Upper lobe of left lung (tissue), 6 donors: ENCODE measurements around the gene GPR89B. TPM values are rescaled to one million over a fixed set of nuclear protein-coding genes. Genes with fewer than 3 reads are reported as not detected.

Source experiments
- ATAC-seq, 2 donors: fragments of 200-7000 bp; cut with Tn5 transposase; one replicate each; pipeline ENCODE4 v1.9.1; 2022; ENCODE audit warnings: mild to moderate bottlenecking in 2 of 2, moderate library complexity in 2 of 2; ENCODE audit not compliant: low FRiP score in 2 of 2
- DNase-seq, 2 donors: peaks; one replicate each; pipeline ENCODE4 v3.0.0-alpha.2; 2019 to 2020
- H3K27ac ChIP-seq, 4 donors: fragments of 200-600 bp; sonication (generic); one replicate each; pipeline ENCODE4 v1.5.1; 2016 to 2019
- H3K27me3 ChIP-seq, 4 donors: fragments of 200-600 bp; sonication (generic); one replicate each; pipeline ENCODE4 v1.5.1; 2017 to 2019
- H3K36me3 ChIP-seq, 4 donors: fragments of 200-600 bp; sonication (generic); one replicate each; pipeline ENCODE4 v1.5.1; 2016 to 2019
- H3K4me1 ChIP-seq, 4 donors: fragments of 200-600 bp; sonication (generic); one replicate each; pipeline ENCODE4 v1.5.1; 2018 to 2019
- H3K4me3 ChIP-seq, 4 donors: fragments of 200-600 bp; sonication (generic); one replicate each; pipeline ENCODE4 v1.5.1; 2017 to 2019; ENCODE audit warnings: mild to moderate bottlenecking in 2 of 4, moderate library complexity in 1 of 4
- H3K9me3 ChIP-seq, 4 donors: fragments of 200-600 bp; sonication (generic); one replicate each; pipeline ENCODE4 v1.5.1; 2018 to 2019
- CTCF ChIP-seq, 6 experiments: fragments of 450-650 bp in 4 of 6; fragments of 200-600 bp in 2 of 6; sonication (generic) in 2 of 6; IDR thresholded peaks; one replicate each; pipeline ENCODE4 v1.5.1; 2016 to 2019; ENCODE audit warnings: antibody characterized with exemption in 6 of 6
- EP300 ChIP-seq, 4 donors: sonication (generic); formaldehyde crosslinking; IDR thresholded peaks; one replicate each; pipeline ENCODE4 v1.5.1; 2017; ENCODE audit warnings: antibody characterized with exemption in 4 of 4, control low read depth in 2 of 4
- POLR2A ChIP-seq, 4 donors: fragments of 450-650 bp; IDR thresholded peaks; one replicate each; pipeline ENCODE4 v1.5.1; 2016 to 2017; ENCODE audit warnings: antibody characterized with exemption in 4 of 4, mild to moderate bottlenecking in 2 of 4
- POLR2AphosphoS5 ChIP-seq, 2 donors: sonication (generic); formaldehyde crosslinking; IDR thresholded peaks; one replicate each; pipeline ENCODE4 v1.5.1; 2017; ENCODE audit warnings: antibody characterized with exemption in 2 of 2
- WGBS, 2 donors: methylation state at CpG; one replicate each; pipeline ENCODE4 v1.1.5; 2017 to 2018; 5-methylcytosine and 5-hydroxymethylcytosine counted together
- total RNA-seq, 6 donors: library from RNA; depleted of rRNA in 4 of 6; stranded (reverse); fragments of >200 nt in 4 of 6; gene quantifications; one replicate each; pipeline versions ENCODE4 v1.1.0 to v1.2.1, GENCODE V29; 2016 to 2021
- donor health status: DM: no; HTN: no; CAD: no; lungs with moderate emphysema.
- donor health status: DM: no; HTN: yes; CAD: no; lungs with severe emphysema.

GPR89B gene
- total RNA-seq, 6 donors from 2014 or later, result 10.5 to 43.0 (median 20.3) TPM

- ATAC-seq (no peak), DNase-seq (no peak)
- TF ChIP-seq CTCF (IDR thresholded peaks at IDR 0.05) (no peak), EP300 (IDR thresholded peaks at IDR 0.05) (no peak), POLR2AphosphoS5 (IDR thresholded peaks at IDR 0.05) (no peak), POLR2A (IDR thresholded peaks at IDR 0.05) (no peak)
- Histone ChIP-seq H3K4me3 (no peak overlapping the region), H3K27me3 (no peaks in the 10 kb centered on the region), H3K27ac (no peak overlapping the region), H3K9me3 (no peaks in the 10 kb centered on the region), H3K36me3 (no peaks in the 10 kb centered on the region), H3K4me1 (peaks cover 0 to 8% (median 6%) of the 10 kb centered on the region in 4 donors)
- 84% methylated on average over 5 of the region's 5 CpGs for WGBS, 2 donors
These were observed 37.1 kb upstream of the GPR89B start for GRCh38 chr1:147891088-147891487.

GRCh38 chr1:147892216-147892615 lies 36.0 kb upstream of the GPR89B start:
- 67% methylated on average over 5 of the region's 5 CpGs for WGBS, 2 donors
- no peak overlapping the region for H3K4me3 ChIP-seq

GRCh38 chr1:147892731-147893214 lies 35.4 kb upstream of the GPR89B start:
- no peak for DNase-seq
- no peak overlapping the region for H3K4me3 ChIP-seq
- H3K9me3 ChIP-seq, result no peaks in the 10 kb centered on the region
- peaks cover 0 to 8% (median 6%) of the 10 kb centered on the region in 4 donors for H3K4me1 ChIP-seq
- H3K27me3 ChIP-seq, result no peaks in the 10 kb centered on the region
- no peaks in the 10 kb centered on the region for H3K36me3 ChIP-seq
- no peak overlapping the region for H3K27ac ChIP-seq
- TF ChIP-seq CTCF (IDR thresholded peaks at IDR 0.05) (peak; percentile 85 to 93 (median 90)), POLR2A (IDR thresholded peaks at IDR 0.05) (no peak)
- WGBS, 2 donors, result 0 to 4% methylated on average over 1 of the region's 1 CpG
- peak in 1 of 2 donors; percentile 78 for ATAC-seq

More at GRCh38 chr1:147892216-147892615, 36.0 kb upstream of the GPR89B start:
- no peak for TF ChIP-seq POLR2AphosphoS5 (IDR thresholded peaks at IDR 0.05)
- no peak for TF ChIP-seq POLR2A (IDR thresholded peaks at IDR 0.05)
- no peak for TF ChIP-seq CTCF (IDR thresholded peaks at IDR 0.05)
- TF ChIP-seq EP300 (IDR thresholded peaks at IDR 0.05), result no peak
- Histone ChIP-seq H3K27me3 (no peaks in the 10 kb centered on the region), H3K9me3 (no peaks in the 10 kb centered on the region), H3K27ac (no peak overlapping the region), H3K4me1 (peaks cover 0 to 8% (median 6%) of the 10 kb centered on the region in 4 donors), H3K36me3 (no peaks in the 10 kb centered on the region)
- ATAC-seq, result no peak
- DNase-seq, result no peak

GRCh38 chr1:147895123-147895522 lies 33.1 kb upstream of the GPR89B start:
- no peak for ATAC-seq
- WGBS, 2 donors, result 67 to 78% methylated on average over 4 of the region's 4 CpGs
- no peaks in the 10 kb centered on the region for H3K27me3 ChIP-seq
- DNase-seq, result no peak
- no peaks in the 10 kb centered on the region for H3K36me3 ChIP-seq
- H3K4me3 ChIP-seq, result no peak overlapping the region
- TF ChIP-seq EP300 (IDR thresholded peaks at IDR 0.05) (no peak), POLR2AphosphoS5 (IDR thresholded peaks at IDR 0.05) (no peak), POLR2A (IDR thresholded peaks at IDR 0.05) (no peak), CTCF (IDR thresholded peaks at IDR 0.05) (no peak)
- H3K27ac ChIP-seq, result no peak overlapping the region
- peaks cover 0 to 3% (median 3%) of the 10 kb centered on the region in 4 donors for H3K4me1 ChIP-seq
- no peaks in the 10 kb centered on the region for H3K9me3 ChIP-seq

- Histone ChIP-seq H3K27me3 (no peaks in the 10 kb centered on the region), H3K27ac (no peak overlapping the region), H3K36me3 (no peaks in the 10 kb centered on the region), H3K9me3 (no peaks in the 10 kb centered on the region), H3K4me3 (no peak overlapping the region), H3K4me1 (no peaks in the 10 kb centered on the region)
- no peak for TF ChIP-seq POLR2A (IDR thresholded peaks at IDR 0.05)
- TF ChIP-seq EP300 (IDR thresholded peaks at IDR 0.05), result no peak
- TF ChIP-seq CTCF (IDR thresholded peaks at IDR 0.05), result no peak
- no peak for TF ChIP-seq POLR2AphosphoS5 (IDR thresholded peaks at IDR 0.05)
- 54 to 67% methylated on average over 6 to 8 of the region's 8 CpGs for WGBS, 2 donors
- no peak for DNase-seq
- ATAC-seq, result no peak
These were observed 31.0 kb upstream of the GPR89B start for GRCh38 chr1:147897029-147897752.
